ENCODE results near the gene ANKLE2.

Gene ANKLE2

DNA sequence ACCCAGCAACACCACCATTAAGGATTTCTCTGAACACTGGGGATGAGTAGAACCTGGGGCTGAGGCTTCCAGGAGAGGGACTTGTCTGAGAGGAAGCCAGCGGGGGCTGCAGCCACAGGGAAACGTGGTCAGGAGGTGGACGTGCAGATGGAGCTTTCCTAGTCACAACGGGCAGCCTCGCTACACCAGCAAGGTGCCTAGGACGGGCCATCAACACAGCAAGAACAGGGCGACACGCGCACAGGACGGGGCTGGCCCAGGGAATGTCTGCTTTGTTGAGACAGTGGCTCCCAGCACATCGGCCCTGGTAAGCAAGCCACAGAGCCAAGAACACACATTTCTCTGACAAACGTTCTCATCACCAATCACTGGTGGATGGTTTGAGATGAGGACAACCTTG lies 25.3 kb downstream of the ANKLE2 start:
- Mint-ChIP-seq H3K27ac (no peak overlapping the region), H3K4me3 (no peak overlapping the region), H3K9me3 (no peaks in the 10 kb centered on the region), H3K36me3 (ENCODE audit: low read depth) (peaks cover 89% of the 10 kb centered on the region), H3K27me3 (ENCODE audit: low read depth, poor library complexity) (no peaks in the 10 kb centered on the region), H3K4me1 (no peaks in the 10 kb centered on the region)
- TF ChIP-seq, protein P1, sequence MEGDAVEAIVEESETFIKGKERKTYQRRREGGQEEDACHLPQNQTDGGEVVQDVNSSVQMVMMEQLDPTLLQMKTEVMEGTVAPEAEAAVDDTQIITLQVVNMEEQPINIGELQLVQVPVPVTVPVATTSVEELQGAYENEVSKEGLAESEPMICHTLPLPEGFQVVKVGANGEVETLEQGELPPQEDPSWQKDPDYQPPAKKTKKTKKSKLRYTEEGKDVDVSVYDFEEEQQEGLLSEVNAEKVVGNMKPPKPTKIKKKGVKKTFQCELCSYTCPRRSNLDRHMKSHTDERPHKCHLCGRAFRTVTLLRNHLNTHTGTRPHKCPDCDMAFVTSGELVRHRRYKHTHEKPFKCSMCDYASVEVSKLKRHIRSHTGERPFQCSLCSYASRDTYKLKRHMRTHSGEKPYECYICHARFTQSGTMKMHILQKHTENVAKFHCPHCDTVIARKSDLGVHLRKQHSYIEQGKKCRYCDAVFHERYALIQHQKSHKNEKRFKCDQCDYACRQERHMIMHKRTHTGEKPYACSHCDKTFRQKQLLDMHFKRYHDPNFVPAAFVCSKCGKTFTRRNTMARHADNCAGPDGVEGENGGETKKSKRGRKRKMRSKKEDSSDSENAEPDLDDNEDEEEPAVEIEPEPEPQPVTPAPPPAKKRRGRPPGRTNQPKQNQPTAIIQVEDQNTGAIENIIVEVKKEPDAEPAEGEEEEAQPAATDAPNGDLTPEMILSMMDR (IDR thresholded peaks at IDR 0.05), result no peak
- DNase-seq, result no peak

DNA sequence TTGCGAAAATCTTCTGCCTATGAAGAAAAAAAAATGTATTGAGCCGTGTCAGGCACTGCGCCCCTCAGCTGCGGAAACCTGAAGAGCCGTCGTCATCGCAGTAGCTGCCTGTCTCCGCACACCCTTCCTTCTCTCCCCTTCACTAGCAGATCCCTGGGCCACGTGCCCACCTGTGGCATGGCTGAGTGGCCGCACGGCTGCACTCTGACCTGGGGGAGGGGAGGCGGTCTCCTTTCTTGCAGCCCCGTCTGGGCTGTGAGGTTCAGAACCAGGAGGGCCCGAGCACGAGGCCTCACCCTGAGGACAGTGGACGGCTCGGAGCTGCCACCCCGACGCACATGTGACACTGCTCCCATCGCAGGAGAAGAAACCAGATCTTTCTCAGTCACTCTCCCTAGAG lies 26.1 kb downstream of the ANKLE2 start:
- Mint-ChIP-seq H3K4me3 (no peak overlapping the region), H3K9me3 (no peaks in the 10 kb centered on the region), H3K27ac (peak overlapping the region; percentile 93), H3K36me3 (ENCODE audit: low read depth) (peaks cover 89% of the 10 kb centered on the region), H3K4me1 (no peaks in the 10 kb centered on the region), H3K27me3 (ENCODE audit: low read depth, poor library complexity) (no peaks in the 10 kb centered on the region)
- no peak for DNase-seq
- TF ChIP-seq, protein P1 (IDR thresholded peaks at IDR 0.05), result no peak

GRCh38 chr12:132734206-132734605 lies 27.4 kb downstream of the ANKLE2 start:
- H3K27ac Mint-ChIP-seq, result peak overlapping the region; percentile 42
- no peaks in the 10 kb centered on the region for H3K27me3 Mint-ChIP-seq (ENCODE audit: low read depth, poor library complexity)
- no peak for DNase-seq
- H3K9me3 Mint-ChIP-seq, result peaks cover 9% of the 10 kb centered on the region
- no peak overlapping the region for H3K4me3 Mint-ChIP-seq
- TF ChIP-seq, protein P1 (IDR thresholded peaks at IDR 0.05), result no peak
- H3K36me3 Mint-ChIP-seq (ENCODE audit: low read depth), result peaks cover 87% of the 10 kb centered on the region
- no peaks in the 10 kb centered on the region for H3K4me1 Mint-ChIP-seq

GRCh38 chr12:132731574-132731973 lies 30.1 kb downstream of the ANKLE2 start:
- Mint-ChIP-seq H3K4me1 (no peaks in the 10 kb centered on the region), H3K27me3 (ENCODE audit: low read depth, poor library complexity) (no peaks in the 10 kb centered on the region), H3K27ac (peak overlapping the region; percentile 35), H3K4me3 (no peak overlapping the region), H3K9me3 (peaks cover 13% of the 10 kb centered on the region), H3K36me3 (ENCODE audit: low read depth) (peaks cover 93% of the 10 kb centered on the region)
- DNase-seq, result no peak
- TF ChIP-seq, protein P1 (IDR thresholded peaks at IDR 0.05), result no peak

GRCh38 chr12:132730353-132730752 lies 31.3 kb downstream of the ANKLE2 start:
- Mint-ChIP-seq H3K36me3 (ENCODE audit: low read depth) (peaks cover 94% of the 10 kb centered on the region), H3K9me3 (peaks cover 13% of the 10 kb centered on the region), H3K4me1 (no peaks in the 10 kb centered on the region), H3K27me3 (ENCODE audit: low read depth, poor library complexity) (no peaks in the 10 kb centered on the region), H3K27ac (peak overlapping the region; percentile 96), H3K4me3 (no peak overlapping the region)
- TF ChIP-seq, protein P1 (IDR thresholded peaks at IDR 0.05), result no peak
- no peak for DNase-seq

DNA sequence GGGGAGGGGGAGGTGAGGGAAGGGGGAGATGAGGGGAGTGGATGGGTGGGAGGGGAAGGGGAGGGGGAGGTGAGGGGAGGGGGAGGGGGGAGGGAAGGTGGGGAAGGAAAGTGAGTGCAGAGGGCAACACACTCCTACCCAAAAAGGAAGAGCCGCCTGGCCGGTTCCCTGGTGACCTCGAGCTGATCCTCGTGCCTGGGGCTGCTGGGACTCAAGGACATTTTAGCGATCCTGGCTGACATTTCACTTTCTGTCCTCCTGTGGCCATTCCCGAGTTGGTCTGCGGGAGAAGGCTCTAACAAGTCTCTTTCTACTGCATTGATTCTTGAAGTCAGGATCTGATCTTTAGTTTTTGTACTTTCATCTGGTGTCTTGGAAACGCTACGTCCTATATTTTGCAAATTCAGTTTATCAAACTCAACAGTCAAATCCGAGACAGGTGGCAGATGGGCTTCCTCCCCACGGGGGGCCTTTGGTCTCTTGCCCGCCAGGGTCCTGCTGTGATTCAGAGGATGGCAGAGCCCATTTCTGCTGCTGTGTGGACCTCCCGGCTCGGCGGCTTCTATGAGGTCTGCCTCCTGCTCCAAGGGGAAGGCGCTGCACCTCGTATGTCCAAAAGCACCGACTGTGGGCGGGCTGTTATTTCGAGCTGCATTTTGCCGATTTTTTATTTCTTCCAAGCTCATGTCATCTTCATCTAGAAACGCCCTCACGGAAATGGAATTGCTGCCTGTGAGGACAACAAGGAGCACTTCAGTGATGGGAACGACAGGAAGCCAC lies 31.9 kb downstream of the ANKLE2 start:
- Mint-ChIP-seq H3K27me3 (ENCODE audit: low read depth, poor library complexity) (no peaks in the 10 kb centered on the region), H3K27ac (peak overlapping the region; percentile 96), H3K4me3 (no peak overlapping the region), H3K4me1 (no peaks in the 10 kb centered on the region), H3K9me3 (peaks cover 13% of the 10 kb centered on the region), H3K36me3 (ENCODE audit: low read depth) (peaks cover 91% of the 10 kb centered on the region)
- no peak for DNase-seq
- TF ChIP-seq, protein P1 (IDR thresholded peaks at IDR 0.05), result no peak
